VCaP (cell line): ENCODE results near the gene MYO9A.
"Not testable (repeated sequence)": the region's sequence is repeated elsewhere in the genome, so short reads cannot be mapped to it uniquely, and the experiment has no call there.

ENCODE experiments used
- H3K27ac ChIP-seq: fragments of 450-650 bp; 2 replicates; pipeline ENCODE4 v1.5.1; 2017
- CTCF ChIP-seq: fragments of 450-650 bp; conservative IDR thresholded peaks from 2 replicates; pipeline ENCODE4 v1.5.1; 2017; ENCODE audit warnings: mild to moderate bottlenecking, moderate library complexity

The MYO9A gene

GRCh38 chr15:72106068-72106467 is 11.9 kb downstream of the MYO9A start:
- H3K27ac ChIP-seq = no peak overlapping the region
- TF ChIP-seq CTCF = no peak

- no peak for TF ChIP-seq CTCF
Measured at GRCh38 chr15:72105111-72105510, 12.8 kb downstream of the MYO9A start.

GRCh38 chr15:72100551-72100950 is 17.4 kb downstream of the MYO9A start:
- H3K27ac ChIP-seq = not testable (repeated sequence)

More at GRCh38 chr15:72105111-72105510, 12.8 kb downstream of the MYO9A start:
- no peak overlapping the region for H3K27ac ChIP-seq

- H3K27ac ChIP-seq = no peak overlapping the region
- TF ChIP-seq CTCF = no peak
Measured at GRCh38 chr15:72099155-72099554, 18.8 kb downstream of the MYO9A start.

GRCh38 chr15:72098040-72098439 is 19.9 kb downstream of the MYO9A start:
- no peak overlapping the region for H3K27ac ChIP-seq
- TF ChIP-seq CTCF = no peak

GRCh38 chr15:72096796-72097195 is 21.2 kb downstream of the MYO9A start:
- H3K27ac ChIP-seq = no peak overlapping the region
- no peak for TF ChIP-seq CTCF

- no peak for TF ChIP-seq CTCF
- H3K27ac ChIP-seq = no peak overlapping the region
Measured at GRCh38 chr15:72092691-72093090, 25.3 kb downstream of the MYO9A start.

- no peak overlapping the region for H3K27ac ChIP-seq
- TF ChIP-seq CTCF = no peak
Measured at GRCh38 chr15:72092006-72092405, 25.9 kb downstream of the MYO9A start.
